AG09319 (cell line): ENCODE results near the gene TNIP1.
A peak's percentile ranks its signal among the peaks of the same experiment; 100 is the strongest.

Experiments used
- DNase-seq: peaks from one replicate; pipeline ENCODE4 v3.0.0-alpha.2; 2010; ENCODE audit warnings: low read depth; ENCODE audit errors: extremely low read depth
- CTCF ChIP-seq: IDR thresholded peaks from 2 replicates; pipeline ENCODE4 v1.5.1; 2011; ENCODE audit warnings: low read depth, mild to moderate bottlenecking, inconsistent platforms, low read length, moderate library complexity

The TNIP1 gene

GRCh38 chr5:151080613-151081430, at the start of gene TNIP1:
Gene TNIP1 (minus strand): TSS chr5:151081034. CDS start chr5:151065095, 15,939 bp downstream.
- DNase-seq, result peak; percentile 83
- no peak for TF ChIP-seq CTCF

- TF ChIP-seq CTCF, result no peak
- DNase-seq, result no peak
Observed at GRCh38 chr5:151130235-151130921, 49.5 kb upstream of the TNIP1 start.

GRCh38 chr5:151128817-151129216, 48.0 kb upstream of the TNIP1 start:
- no peak for DNase-seq
- no peak for TF ChIP-seq CTCF

- DNase-seq, result no peak
- TF ChIP-seq CTCF, result no peak
Observed at GRCh38 chr5:151127926-151128325, 47.1 kb upstream of the TNIP1 start.

- DNase-seq, result no peak
- peak; percentile 80 for TF ChIP-seq CTCF
Observed at GRCh38 chr5:151126199-151126645, 45.4 kb upstream of the TNIP1 start.

GRCh38 chr5:151125421-151125820, 44.6 kb upstream of the TNIP1 start:
- TF ChIP-seq CTCF, result no peak
- DNase-seq, result no peak
